K562 (cell line): Measurements from ENCODE around the gene TTC31. TPM values are rescaled to one million over a fixed set of nuclear protein-coding genes. Genes with fewer than 3 reads are reported as not detected.

Experiments
- ATAC-seq: fragments of 200-7000 bp; cut with Tn5 transposase; 3 replicates; pipeline ENCODE4 v1.9.1; 2020; ENCODE audit warnings: moderate library complexity
- BruUV-seq: library from RNA; stranded (reverse); fragments of 400-500 nt; replicated peaks from 2 replicates; lab custom pipeline; 2021; lab: Mats Ljungman, UMichigan
- CTCF ChIA-PET: fragments of 300-600 bp; formaldehyde crosslinking; extraction: SDS; loops from one replicate; lab custom pipeline; 2021; ENCODE audit warnings: low intra/inter-chr PET ratio; lab: Yijun Ruan, JAX
- POLR2A ChIA-PET: fragments of 300-600, 350-650 bp; sonication (Branson Sonifier 250); formaldehyde crosslinking; extraction: SDS; loops from one replicate; lab custom pipeline; 2021; ENCODE audit warnings: antibody characterized with exemption, inconsistent platforms; lab: Yijun Ruan, JAX
- DNase-seq, 4 experiments: peaks; one replicate each; pipeline versions ENCODE4 v3.0.0 to v3.0.0-alpha.2; 2011 to 2018; ENCODE audit warnings: low spot score in 3 of 4, mixed read lengths in 3 of 4; ENCODE audit errors: extremely low read depth in 1 of 4
- FAIRE-seq: peaks from 2 replicates; lab custom pipeline; 2011; peaks lifted over from hg19 to GRCh38; lab: Jason Lieb, UNC
- H2AFZ ChIP-seq: 2 replicates; pipeline ENCODE4 v1.6.0; 2011; ENCODE audit warnings: low read depth, low read length, control low read depth, inconsistent platforms
- H3K27ac ChIP-seq: fragments of 200-600 bp; 3 replicates; pipeline ENCODE4 v1.8.0; 2011; ENCODE audit warnings: low read depth, mild to moderate bottlenecking, control low read depth, inconsistent platforms, low read length, moderate library complexity, mixed read lengths; ENCODE audit errors: extremely low read depth
- H3K27me3 ChIP-seq, 2 experiments: fragments of 300-600 bp in 1 of 2; 2 replicates in 1 of 2; 3 replicates in 1 of 2; pipeline versions ENCODE4 v1.6.0 to v1.8.0; 2011; ENCODE audit warnings: inconsistent platforms in 2 of 2, low read length in 2 of 2, mild to moderate bottlenecking in 1 of 2, mixed read lengths in 1 of 2, moderate library complexity in 1 of 2; ENCODE audit not compliant: control insufficient read depth in 2 of 2, insufficient read depth in 2 of 2
- H3K36me3 ChIP-seq: fragments of 300-600 bp; 3 replicates; pipeline ENCODE4 v1.8.0; 2011; ENCODE audit warnings: mild to moderate bottlenecking, low read length, inconsistent platforms; ENCODE audit not compliant: control insufficient read depth, insufficient read depth
- H3K4me1 ChIP-seq, 2 experiments: fragments of 200-600 bp in 1 of 2; replicated peaks in 1 of 2; 2 replicates in 1 of 2; 3 replicates in 1 of 2; pipeline versions ENCODE4 v1.5.1 to v1.8.0; 2011; ENCODE audit warnings: inconsistent platforms in 2 of 2, low read length in 2 of 2, mild to moderate bottlenecking in 1 of 2, mixed read lengths in 1 of 2, moderate library complexity in 1 of 2; ENCODE audit not compliant: control insufficient read depth in 2 of 2, insufficient read depth in 2 of 2
- H3K4me2 ChIP-seq: 2 replicates; pipeline ENCODE4 v1.6.1; 2011; ENCODE audit warnings: low read length, control low read depth, inconsistent platforms, mixed read lengths; ENCODE audit not compliant: insufficient read depth
- H3K4me3 ChIP-seq: fragments of 200-600 bp; sonication (generic), shearing (Covaris generic); 2 replicates; pipeline ENCODE4 v1.5.1; 2016; ENCODE audit warnings: control low read depth, inconsistent platforms
- H3K79me2 ChIP-seq: fragments of 200-600 bp; 3 replicates; pipeline ENCODE4 v1.8.0; 2011; ENCODE audit warnings: low read length, inconsistent platforms; ENCODE audit not compliant: control insufficient read depth, insufficient read depth
- H3K9ac ChIP-seq, 2 experiments: 2 replicates each; pipeline versions ENCODE4 v1.6.0 to v1.6.1; 2011; ENCODE audit warnings: low read depth in 2 of 2, low read length in 2 of 2, control low read depth in 1 of 2, inconsistent platforms in 1 of 2, mild to moderate bottlenecking in 1 of 2, mixed read lengths in 1 of 2; ENCODE audit not compliant: insufficient read depth in 1 of 2
- H3K9me1 ChIP-seq: one replicate; pipeline ENCODE4 v1.6.0; 2011; ENCODE audit warnings: inconsistent platforms, mild to moderate bottlenecking, low read length, moderate library complexity; ENCODE audit not compliant: control insufficient read depth, insufficient read depth
- H3K9me3 ChIP-seq: replicated peaks from 2 replicates; pipeline ENCODE4 v1.5.1; 2011; ENCODE audit warnings: low read depth, low read length, inconsistent platforms; ENCODE audit not compliant: control insufficient read depth, insufficient read depth
- H4K20me1 ChIP-seq: replicated peaks from 2 replicates; pipeline ENCODE4 v1.6.1; 2011; ENCODE audit warnings: low read length, inconsistent platforms, mixed read lengths; ENCODE audit not compliant: control insufficient read depth, insufficient read depth
- NCOA2 ChIP-seq, 2 experiments: fragments of 450-650 bp; IDR thresholded peaks; 2 replicates each; pipeline ENCODE4 v1.6.1; 2018; ENCODE audit warnings: mild to moderate bottlenecking in 2 of 2, moderate library complexity in 1 of 2; ENCODE audit not compliant: partially characterized antibody in 2 of 2
- SOX6 ChIP-seq: fragments of 450-650 bp; IDR thresholded peaks from 2 replicates; pipeline ENCODE4 v1.6.1; 2014; ENCODE audit warnings: mild to moderate bottlenecking
- WGBS: fragments of 100-300 bp; shearing (Covaris generic); methylation state at CpG from one replicate; pipeline ENCODE4 v1.1.6; 2016; ENCODE audit warnings: low coverage, mixed read lengths; ENCODE audit not compliant: insufficient coverage; ENCODE audit errors: missing lambda C conversion rate; 5-methylcytosine and 5-hydroxymethylcytosine counted together
- in situ Hi-C: fragments of 300-500 bp; cut with MboI; formaldehyde crosslinking; loops from 4 replicates; pipeline ENCODE4 v1.15.0; 2018; ENCODE audit warnings: inconsistent platforms, mixed read lengths
- intact Hi-C: fragments of 100-400 bp; cut with micrococcal nuclease; formaldehyde crosslinking; loops from 2 replicates; pipeline ENCODE4 v1.14.2; 2022
- polyA plus RNA-seq, 8 experiments: library from polyadenylated mRNA; depleted of rRNA in 4 of 8; stranded (reverse) in 5 of 8; unstranded in 3 of 8; fragments of >200 nt; fragmentation: Nextera tagmentation in 2 of 8; fragmentation: Illumina TruSeq in 1 of 8; extraction: Ambion mirVana in 2 of 8; extraction: Trizol in 1 of 8; gene quantifications; 2 replicates each; pipeline versions ENCODE4 v1.2.1 to v1.2.3, GENCODE V29; 2011 to 2014; ENCODE audit warnings: inconsistent platforms in 1 of 8, missing spikeins in 1 of 8
- total RNA-seq, 7 experiments: library from RNA; depleted of rRNA in 6 of 7; stranded (reverse); fragments of >200 nt in 6 of 7; fragmentation: Illumina TruSeq in 2 of 7; extraction: Trizol in 2 of 7; gene quantifications; 2 replicates each; pipeline versions ENCODE4 v1.2.1 to v1.2.3, GENCODE V29; 2011 to 2021; ENCODE audit warnings: low replicate concordance in 1 of 7
- TF ChIP-seq, protein P1 (sequence below): fragments of 450-650 bp; formaldehyde crosslinking; conservative IDR thresholded peaks from 2 replicates; pipeline ENCODE4 v1.4.0; 2022; ENCODE audit warnings: mild to moderate bottlenecking, missing genetic modification characterization
- TF ChIP-seq, protein P2 (sequence below): fragments of 450-650 bp; IDR thresholded peaks from 2 replicates; pipeline ENCODE4 v1.6.1; 2018; ENCODE audit not compliant: partially characterized antibody

The TTC31 gene
- total and polyA plus RNA-seq, 9 of the 15 experiments (the other 6 are each of a cell fraction or from before 2014, with no cell fraction given): 4.7 to 30.5 (median 15.9) TPM

GRCh38 chr2:74450570-74451190, 32.2 kb upstream of the TTC31 start:
- Histone ChIP-seq H3K9me3 (no peaks in the 10 kb centered on the region), H3K27me3 (no peaks in the 10 kb centered on the region), H3K4me2 (no peak overlapping the region), H2AFZ (no peak overlapping the region), H3K9me1 (no peaks in the 10 kb centered on the region), H3K4me3 (no peak overlapping the region)
- POLR2A ChIA-PET: interaction anchor here (0.6 to 2.6 kb wide), 2 partner anchors 11 to 20 kb away, joined by 3 to 9 read pairs; no protein-coding TSS in a partner anchor
- in situ Hi-C loops: no loop called here
- TF ChIP-seq, protein P1, sequence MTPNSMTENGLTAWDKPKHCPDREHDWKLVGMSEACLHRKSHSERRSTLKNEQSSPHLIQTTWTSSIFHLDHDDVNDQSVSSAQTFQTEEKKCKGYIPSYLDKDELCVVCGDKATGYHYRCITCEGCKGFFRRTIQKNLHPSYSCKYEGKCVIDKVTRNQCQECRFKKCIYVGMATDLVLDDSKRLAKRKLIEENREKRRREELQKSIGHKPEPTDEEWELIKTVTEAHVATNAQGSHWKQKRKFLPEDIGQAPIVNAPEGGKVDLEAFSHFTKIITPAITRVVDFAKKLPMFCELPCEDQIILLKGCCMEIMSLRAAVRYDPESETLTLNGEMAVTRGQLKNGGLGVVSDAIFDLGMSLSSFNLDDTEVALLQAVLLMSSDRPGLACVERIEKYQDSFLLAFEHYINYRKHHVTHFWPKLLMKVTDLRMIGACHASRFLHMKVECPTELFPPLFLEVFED (CRISPR knock-in tag): no peak
- TF ChIP-seq SOX6 (peak; percentile 23; the same call in 1 of the 2 replicates), NCOA2 (IDR thresholded peaks at IDR 0.05; ENCODE audit: partially characterized antibody in 2 of 2) (no peak)
- TF ChIP-seq, protein P2, sequence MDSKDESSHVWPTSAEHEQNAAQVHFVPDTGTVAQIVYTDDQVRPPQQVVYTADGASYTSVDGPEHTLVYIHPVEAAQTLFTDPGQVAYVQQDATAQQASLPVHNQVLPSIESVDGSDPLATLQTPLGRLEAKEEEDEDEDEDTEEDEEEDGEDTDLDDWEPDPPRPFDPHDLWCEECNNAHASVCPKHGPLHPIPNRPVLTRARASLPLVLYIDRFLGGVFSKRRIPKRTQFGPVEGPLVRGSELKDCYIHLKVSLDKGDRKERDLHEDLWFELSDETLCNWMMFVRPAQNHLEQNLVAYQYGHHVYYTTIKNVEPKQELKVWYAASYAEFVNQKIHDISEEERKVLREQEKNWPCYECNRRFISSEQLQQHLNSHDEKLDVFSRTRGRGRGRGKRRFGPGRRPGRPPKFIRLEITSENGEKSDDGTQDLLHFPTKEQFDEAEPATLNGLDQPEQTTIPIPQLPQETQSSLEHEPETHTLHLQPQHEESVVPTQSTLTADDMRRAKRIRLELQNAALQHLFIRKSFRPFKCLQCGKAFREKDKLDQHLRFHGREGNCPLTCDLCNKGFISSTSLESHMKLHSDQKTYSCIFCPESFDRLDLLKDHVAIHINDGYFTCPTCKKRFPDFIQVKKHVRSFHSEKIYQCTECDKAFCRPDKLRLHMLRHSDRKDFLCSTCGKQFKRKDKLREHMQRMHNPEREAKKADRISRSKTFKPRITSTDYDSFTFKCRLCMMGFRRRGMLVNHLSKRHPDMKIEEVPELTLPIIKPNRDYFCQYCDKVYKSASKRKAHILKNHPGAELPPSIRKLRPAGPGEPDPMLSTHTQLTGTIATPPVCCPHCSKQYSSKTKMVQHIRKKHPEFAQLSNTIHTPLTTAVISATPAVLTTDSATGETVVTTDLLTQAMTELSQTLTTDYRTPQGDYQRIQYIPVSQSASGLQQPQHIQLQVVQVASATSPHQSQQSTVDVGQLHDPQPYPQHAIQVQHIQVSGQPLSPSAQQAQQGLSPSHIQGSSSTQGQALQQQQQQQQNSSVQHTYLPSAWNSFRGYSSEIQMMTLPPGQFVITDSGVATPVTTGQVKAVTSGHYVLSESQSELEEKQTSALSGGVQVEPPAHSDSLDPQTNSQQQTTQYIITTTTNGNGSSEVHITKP: peak; percentile 51
- TF ChIP-seq, all 486 proteins: peak for 2
- Histone ChIP-seq H3K79me2 (peaks cover 7% of the 10 kb centered on the region; the same call in 1 of the 3 replicates), H3K27ac (no peak overlapping the region), H3K4me1 (peaks cover 5 to 8% of the 10 kb centered on the region in 2 experiments; a peak in 4 of 5 replicates), H3K9ac (no peak overlapping the region), H4K20me1 (no peaks in the 10 kb centered on the region), H3K36me3 (no peaks in the 10 kb centered on the region)
- no TSS peak for BruUV-seq
- ATAC-seq (no peak), DNase-seq (no peak), FAIRE-seq (no peak)
- whole genome bisulfite sequencing: 29% methylated on average over 3 of the region's 3 CpGs
- intact Hi-C loops: no loop called here
- CTCF ChIA-PET: no interaction called here
